Bronchial epithelial cell (primary cell): ENCODE results near the gene SRGAP1. TPM values are rescaled to one million over a fixed set of nuclear protein-coding genes. Genes with fewer than 3 reads are reported as not detected.

Experiments
- DNase-seq: peaks from one replicate; pipeline ENCODE4 v3.0.0-alpha.2; 2010; ENCODE audit warnings: low read depth
- FAIRE-seq: peaks from 2 replicates; lab custom pipeline; 2011; peaks lifted over from hg19 to GRCh38; lab: Jason Lieb, UNC
- H3K27me3 ChIP-seq: 2 replicates; pipeline ENCODE4 v1.5.1; 2011; ENCODE audit warnings: low read length; ENCODE audit not compliant: control insufficient read depth, insufficient read depth
- H3K36me3 ChIP-seq: 2 replicates; pipeline ENCODE4 v1.5.1; 2011; ENCODE audit warnings: low read length; ENCODE audit not compliant: control insufficient read depth, insufficient read depth
- H3K4me3 ChIP-seq: 2 replicates; pipeline ENCODE4 v1.5.1; 2011; ENCODE audit warnings: mild to moderate bottlenecking, low read depth, low read length, control low read depth
- CTCF ChIP-seq: IDR thresholded peaks from 2 replicates; pipeline ENCODE4 v1.5.1; 2011; ENCODE audit warnings: mild to moderate bottlenecking, moderate library complexity, low read length, control low read depth, inconsistent platforms; ENCODE audit not compliant: insufficient read depth, severe bottlenecking
- total RNA-seq: library from RNA; depleted of rRNA; stranded (reverse); fragments of >200 nt; gene quantifications from 2 replicates; pipeline ENCODE4 v1.2.1, GENCODE V29; 2014

SRGAP1 gene
- total RNA-seq, 1 donor from 2014 or later = 4.5 TPM

GRCh38 chr12:63982604-63983295 is 138.2 kb downstream of the SRGAP1 start:
- Histone ChIP-seq H3K4me3 (no peak overlapping the region), H3K36me3 (no peaks in the 10 kb centered on the region), H3K27me3 (no peaks in the 10 kb centered on the region)
- no peak for FAIRE-seq
- TF ChIP-seq CTCF = no peak
- no peak for DNase-seq

- DNase-seq (no peak), FAIRE-seq (no peak)
- Histone ChIP-seq H3K36me3 (no peaks in the 10 kb centered on the region), H3K4me3 (no peak overlapping the region), H3K27me3 (no peaks in the 10 kb centered on the region)
- TF ChIP-seq CTCF = no peak
Observed at GRCh38 chr12:63985456-63985855, 141.0 kb downstream of the SRGAP1 start.

GRCh38 chr12:63985945-63986344 is 141.4 kb downstream of the SRGAP1 start:
- no peaks in the 10 kb centered on the region for H3K27me3 ChIP-seq
- no peak overlapping the region for H3K4me3 ChIP-seq
- FAIRE-seq (no peak), DNase-seq (no peak)
- TF ChIP-seq CTCF = no peak
- no peaks in the 10 kb centered on the region for H3K36me3 ChIP-seq

- no peaks in the 10 kb centered on the region for H3K27me3 ChIP-seq
- TF ChIP-seq CTCF = no peak
- FAIRE-seq = no peak
- H3K36me3 ChIP-seq = no peaks in the 10 kb centered on the region
- H3K4me3 ChIP-seq = no peak overlapping the region
- DNase-seq = no peak
Observed at GRCh38 chr12:63989301-63989845, 144.9 kb downstream of the SRGAP1 start.

- Histone ChIP-seq H3K36me3 (no peaks in the 10 kb centered on the region), H3K27me3 (no peaks in the 10 kb centered on the region), H3K4me3 (no peak overlapping the region)
- TF ChIP-seq CTCF = no peak
- no peak for DNase-seq
- FAIRE-seq = no peak
Observed at GRCh38 chr12:63990828-63991547, 146.5 kb downstream of the SRGAP1 start.
